Astrocyte (in vitro differentiated cells and primary cell): ENCODE results near the gene NDUFV1. TPM values are rescaled to one million over a fixed set of nuclear protein-coding genes. Genes with fewer than 3 reads are reported as not detected.

Experiments
- DNase-seq: peaks from one replicate; pipeline ENCODE4 v3.0.0-alpha.2; 2010; ENCODE audit warnings: low read depth
- FAIRE-seq: peaks from 2 replicates; lab custom pipeline; 2011; peaks lifted over from hg19 to GRCh38; lab: Jason Lieb, UNC
- H2AFZ ChIP-seq: 2 replicates; pipeline ENCODE4 v1.6.0; 2012; ENCODE audit warnings: low read depth, low read length, inconsistent platforms
- H3K27ac ChIP-seq: 2 replicates; pipeline ENCODE4 v1.5.1; 2011; ENCODE audit warnings: low read depth, low read length, inconsistent platforms
- H3K27me3 ChIP-seq: 2 replicates; pipeline ENCODE4 v1.6.0; 2011; ENCODE audit warnings: low read length, inconsistent platforms; ENCODE audit not compliant: insufficient read depth
- H3K36me3 ChIP-seq: 2 replicates; pipeline ENCODE4 v1.5.1; 2011; ENCODE audit warnings: low read length, inconsistent platforms; ENCODE audit not compliant: insufficient read depth
- H3K4me1 ChIP-seq: 2 replicates; pipeline ENCODE4 v1.5.1; 2011; ENCODE audit warnings: low read length, inconsistent platforms; ENCODE audit not compliant: insufficient read depth
- H3K4me2 ChIP-seq: 2 replicates; pipeline ENCODE4 v1.6.0; 2012; ENCODE audit warnings: low read length, inconsistent platforms
- H3K4me3 ChIP-seq: 2 replicates; pipeline ENCODE4 v1.5.1; 2011; ENCODE audit warnings: low read depth, mild to moderate bottlenecking, low read length, inconsistent platforms; ENCODE audit not compliant: insufficient read depth
- H3K79me2 ChIP-seq: 2 replicates; pipeline ENCODE4 v1.6.0; 2012; ENCODE audit warnings: mild to moderate bottlenecking, low read length, inconsistent platforms; ENCODE audit not compliant: insufficient read depth
- H3K9ac ChIP-seq: 2 replicates; pipeline ENCODE4 v1.6.0; 2012; ENCODE audit warnings: mild to moderate bottlenecking, low read length, inconsistent platforms
- H3K9me3 ChIP-seq: 2 replicates; pipeline ENCODE4 v1.5.1; 2012; ENCODE audit warnings: low read depth, mild to moderate bottlenecking, low read length, inconsistent platforms; ENCODE audit not compliant: insufficient read depth
- H4K20me1 ChIP-seq: 2 replicates; pipeline ENCODE4 v1.6.0; 2012; ENCODE audit warnings: low read length, inconsistent platforms; ENCODE audit not compliant: insufficient read depth
- H3K27ac Mint-ChIP-seq: one replicate; pipeline ENCODE4 v1.8.0; 2021; ENCODE audit warnings: mild to moderate bottlenecking, mixed read lengths; ENCODE audit not compliant: unreplicated experiment
- H3K27me3 Mint-ChIP-seq: one replicate; pipeline ENCODE4 v1.8.0; 2021; ENCODE audit warnings: low read depth, mixed read lengths; ENCODE audit not compliant: unreplicated experiment
- H3K36me3 Mint-ChIP-seq: one replicate; pipeline ENCODE4 v1.8.0; 2021; ENCODE audit warnings: low read depth, mixed read lengths; ENCODE audit not compliant: unreplicated experiment
- H3K4me1 Mint-ChIP-seq: one replicate; pipeline ENCODE4 v1.8.0; 2021; ENCODE audit warnings: low read depth, mixed read lengths; ENCODE audit not compliant: unreplicated experiment
- H3K4me3 Mint-ChIP-seq: one replicate; pipeline ENCODE4 v1.8.0; 2021; ENCODE audit warnings: mild to moderate bottlenecking, moderate library complexity, mixed read lengths; ENCODE audit not compliant: unreplicated experiment
- H3K9me3 Mint-ChIP-seq: one replicate; pipeline ENCODE4 v1.8.0; 2021; ENCODE audit warnings: mild to moderate bottlenecking, mixed read lengths; ENCODE audit not compliant: unreplicated experiment
- CTCF ChIP-seq: IDR thresholded peaks from 2 replicates; pipeline ENCODE4 v1.5.1; 2011; ENCODE audit warnings: low read depth, mild to moderate bottlenecking, inconsistent platforms, low read length, moderate library complexity; ENCODE audit not compliant: insufficient read depth
- EZH2 ChIP-seq: IDR thresholded peaks from 2 replicates; pipeline ENCODE4 v1.6.1; 2012; ENCODE audit warnings: mild to moderate bottlenecking, low read length, inconsistent platforms; ENCODE audit not compliant: insufficient read depth
- total RNA-seq: library from RNA; stranded (reverse); gene quantifications from 2 replicates; pipeline ENCODE4 v1.2.1, GENCODE V29; 2021

The NDUFV1 gene
- total RNA-seq, 1 donor from 2014 or later, result 117 TPM

DNA sequence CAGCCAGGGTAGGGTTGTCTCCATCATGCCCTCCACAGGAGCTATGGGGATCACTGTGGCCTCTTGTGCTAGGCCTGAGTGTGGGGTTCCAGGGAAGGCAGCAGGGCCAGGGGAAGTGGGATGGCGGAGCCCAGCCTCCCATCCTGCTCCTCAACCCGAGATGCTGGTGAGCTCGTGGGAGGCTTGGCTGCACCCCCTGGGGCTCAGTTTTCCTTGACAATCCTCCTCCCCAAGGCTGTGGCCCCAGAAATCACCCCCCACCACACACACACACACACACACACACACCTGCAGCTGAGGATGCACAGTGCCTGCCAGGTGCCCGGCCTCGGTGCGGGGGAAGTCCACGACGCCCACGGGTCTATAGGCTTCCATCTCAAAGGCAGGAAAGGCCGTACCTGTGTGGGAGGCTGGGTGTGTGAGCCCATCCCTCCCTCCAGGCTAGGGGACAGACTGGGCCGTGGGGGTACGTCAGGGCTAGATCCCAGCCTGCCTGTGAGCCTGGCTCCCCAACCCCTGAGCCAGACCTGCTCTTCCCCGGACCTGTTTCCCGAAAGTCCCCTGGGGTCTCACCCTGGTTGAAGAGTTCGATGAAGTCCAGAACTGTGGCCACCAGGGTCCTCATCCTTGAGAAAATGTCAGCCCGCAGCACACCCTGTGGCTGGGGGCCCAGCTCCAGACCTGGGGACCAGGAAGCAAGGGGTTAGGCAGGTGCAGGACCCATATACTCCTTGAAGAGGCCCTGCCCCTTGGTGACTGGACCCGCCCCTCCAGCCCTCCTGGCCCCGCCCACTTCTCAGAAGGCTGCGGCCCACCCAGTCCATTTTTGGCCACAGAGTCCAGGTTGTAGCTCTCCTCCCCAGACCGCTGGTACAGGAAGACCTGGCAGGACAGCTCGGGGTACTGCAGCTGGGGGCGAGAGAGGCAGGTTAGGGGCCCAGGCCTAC lies 38.0 kb downstream of the NDUFV1 start:
- no peak for DNase-seq
- H3K4me1 Mint-ChIP-seq, result no peaks in the 10 kb centered on the region
- no peak overlapping the region for H2AFZ ChIP-seq

GRCh38 chr11:67645521-67646461 lies 39.1 kb downstream of the NDUFV1 start:
- no peaks in the 10 kb centered on the region for H3K79me2 ChIP-seq
- Mint-ChIP-seq H3K27me3 (peaks cover 23% of the 10 kb centered on the region), H3K4me3 (no peak overlapping the region), H3K4me1 (no peaks in the 10 kb centered on the region), H3K27ac (no peak overlapping the region), H3K9me3 (peaks cover 6% of the 10 kb centered on the region), H3K36me3 (no peaks in the 10 kb centered on the region)
- H3K4me1 ChIP-seq, result no peaks in the 10 kb centered on the region
- peaks cover 2% of the 10 kb centered on the region for H3K27me3 ChIP-seq
- no peak overlapping the region for H3K4me3 ChIP-seq
- H3K9me3 ChIP-seq, result peaks cover 3% of the 10 kb centered on the region
- DNase-seq, result no peak
- no peak overlapping the region for H3K4me2 ChIP-seq
- no peak overlapping the region for H2AFZ ChIP-seq
- no peaks in the 10 kb centered on the region for H4K20me1 ChIP-seq
- no peak overlapping the region for H3K9ac ChIP-seq
- no peak for TF ChIP-seq EZH2
- TF ChIP-seq CTCF, result no peak
- no peak for FAIRE-seq
- no peaks in the 10 kb centered on the region for H3K36me3 ChIP-seq
- no peak overlapping the region for H3K27ac ChIP-seq

More for the DNA sequence above, 38.0 kb downstream of the NDUFV1 start:
- Histone ChIP-seq H3K79me2 (no peaks in the 10 kb centered on the region), H3K36me3 (no peaks in the 10 kb centered on the region), H3K4me3 (no peak overlapping the region), H3K9me3 (peaks cover 3% of the 10 kb centered on the region), H3K4me1 (no peaks in the 10 kb centered on the region), H3K27ac (no peak overlapping the region), H4K20me1 (no peaks in the 10 kb centered on the region), H3K9ac (no peak overlapping the region), H3K4me2 (no peak overlapping the region), H3K27me3 (peaks cover 2% of the 10 kb centered on the region)
- Mint-ChIP-seq H3K4me3 (no peak overlapping the region), H3K36me3 (no peaks in the 10 kb centered on the region), H3K9me3 (peaks cover 6% of the 10 kb centered on the region), H3K27ac (no peak overlapping the region), H3K27me3 (peaks cover 32% of the 10 kb centered on the region)
- FAIRE-seq, result no peak
- TF ChIP-seq CTCF (no peak), EZH2 (no peak)
